Measurements from ENCODE around the gene SCAPER. TPM values are rescaled to one million over a fixed set of nuclear protein-coding genes. Genes with fewer than 3 reads are reported as not detected.

SCAPER gene
- total RNA-seq, 1 experiment from 2014 or later = 10.3 TPM

- no peak for TF ChIP-seq FOXP1 (CRISPR knock-in tag; IDR thresholded peaks at IDR 0.05; ENCODE audit: borderline replicate concordance)
- TF ChIP-seq HMGA2 (CRISPR knock-in tag; IDR thresholded peaks at IDR 0.05) = no peak
- no peak for TF ChIP-seq TCF7 (CRISPR knock-in tag; IDR thresholded peaks at IDR 0.05; ENCODE audit: low read depth)
- no peak for TF ChIP-seq GABPB1 (CRISPR knock-in tag; IDR thresholded peaks at IDR 0.05)
- no peak for TF ChIP-seq SOX15 (CRISPR knock-in tag; IDR thresholded peaks at IDR 0.05)
Observed at GRCh38 chr15:76941636-76942035, 36.5 kb upstream of the SCAPER start (continued).

DNA sequence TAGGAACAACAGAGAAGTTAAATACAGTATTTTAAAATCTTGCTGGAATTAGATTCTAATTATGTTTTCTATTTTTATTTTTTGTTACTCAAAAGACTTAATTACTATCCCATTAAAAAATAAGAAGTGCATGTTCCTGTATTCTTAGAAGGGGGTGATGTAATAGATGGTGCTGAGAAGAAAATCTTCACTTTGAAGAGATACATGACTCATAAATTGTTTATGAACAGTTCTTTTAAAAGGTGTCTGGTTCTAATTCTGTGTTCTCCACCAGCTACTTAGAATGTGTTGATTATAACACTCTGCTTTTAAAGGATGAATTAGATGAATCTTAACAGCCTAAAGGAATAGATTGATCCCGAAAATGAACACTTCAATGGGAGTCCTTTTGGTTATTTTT, 34.6 kb upstream of the SCAPER start:
- Mint-ChIP-seq H3K36me3 (peaks cover 49% of the 10 kb centered on the region), H3K4me3 (no peak overlapping the region), H3K9me3 (no peaks in the 10 kb centered on the region), H3K27ac (no peak overlapping the region), H3K27me3 (ENCODE audit: low read depth) (no peaks in the 10 kb centered on the region), H3K4me1 (peaks cover 19% of the 10 kb centered on the region)
- TF ChIP-seq GTF2I (CRISPR knock-in tag; conservative IDR thresholded peaks at IDR 0.05) = no peak
- TF ChIP-seq, protein P1, sequence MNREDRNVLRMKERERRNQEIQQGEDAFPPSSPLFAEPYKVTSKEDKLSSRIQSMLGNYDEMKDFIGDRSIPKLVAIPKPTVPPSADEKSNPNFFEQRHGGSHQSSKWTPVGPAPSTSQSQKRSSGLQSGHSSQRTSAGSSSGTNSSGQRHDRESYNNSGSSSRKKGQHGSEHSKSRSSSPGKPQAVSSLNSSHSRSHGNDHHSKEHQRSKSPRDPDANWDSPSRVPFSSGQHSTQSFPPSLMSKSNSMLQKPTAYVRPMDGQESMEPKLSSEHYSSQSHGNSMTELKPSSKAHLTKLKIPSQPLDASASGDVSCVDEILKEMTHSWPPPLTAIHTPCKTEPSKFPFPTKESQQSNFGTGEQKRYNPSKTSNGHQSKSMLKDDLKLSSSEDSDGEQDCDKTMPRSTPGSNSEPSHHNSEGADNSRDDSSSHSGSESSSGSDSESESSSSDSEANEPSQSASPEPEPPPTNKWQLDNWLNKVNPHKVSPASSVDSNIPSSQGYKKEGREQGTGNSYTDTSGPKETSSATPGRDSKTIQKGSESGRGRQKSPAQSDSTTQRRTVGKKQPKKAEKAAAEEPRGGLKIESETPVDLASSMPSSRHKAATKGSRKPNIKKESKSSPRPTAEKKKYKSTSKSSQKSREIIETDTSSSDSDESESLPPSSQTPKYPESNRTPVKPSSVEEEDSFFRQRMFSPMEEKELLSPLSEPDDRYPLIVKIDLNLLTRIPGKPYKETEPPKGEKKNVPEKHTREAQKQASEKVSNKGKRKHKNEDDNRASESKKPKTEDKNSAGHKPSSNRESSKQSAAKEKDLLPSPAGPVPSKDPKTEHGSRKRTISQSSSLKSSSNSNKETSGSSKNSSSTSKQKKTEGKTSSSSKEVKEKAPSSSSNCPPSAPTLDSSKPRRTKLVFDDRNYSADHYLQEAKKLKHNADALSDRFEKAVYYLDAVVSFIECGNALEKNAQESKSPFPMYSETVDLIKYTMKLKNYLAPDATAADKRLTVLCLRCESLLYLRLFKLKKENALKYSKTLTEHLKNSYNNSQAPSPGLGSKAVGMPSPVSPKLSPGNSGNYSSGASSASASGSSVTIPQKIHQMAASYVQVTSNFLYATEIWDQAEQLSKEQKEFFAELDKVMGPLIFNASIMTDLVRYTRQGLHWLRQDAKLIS (CRISPR knock-in tag; IDR thresholded peaks at IDR 0.05; ENCODE audit: borderline replicate concordance) = no peak
- TF ChIP-seq ZNF425 (CRISPR knock-in tag; conservative IDR thresholded peaks at IDR 0.05) = no peak
- TF ChIP-seq, protein P2, sequence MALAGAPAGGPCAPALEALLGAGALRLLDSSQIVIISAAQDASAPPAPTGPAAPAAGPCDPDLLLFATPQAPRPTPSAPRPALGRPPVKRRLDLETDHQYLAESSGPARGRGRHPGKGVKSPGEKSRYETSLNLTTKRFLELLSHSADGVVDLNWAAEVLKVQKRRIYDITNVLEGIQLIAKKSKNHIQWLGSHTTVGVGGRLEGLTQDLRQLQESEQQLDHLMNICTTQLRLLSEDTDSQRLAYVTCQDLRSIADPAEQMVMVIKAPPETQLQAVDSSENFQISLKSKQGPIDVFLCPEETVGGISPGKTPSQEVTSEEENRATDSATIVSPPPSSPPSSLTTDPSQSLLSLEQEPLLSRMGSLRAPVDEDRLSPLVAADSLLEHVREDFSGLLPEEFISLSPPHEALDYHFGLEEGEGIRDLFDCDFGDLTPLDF (CRISPR knock-in tag; IDR thresholded peaks at IDR 0.05) = no peak
- TF ChIP-seq ZNF317 (CRISPR knock-in tag; IDR thresholded peaks at IDR 0.05; ENCODE audit: borderline replicate concordance, low read depth) = no peak
- no peak for TF ChIP-seq RORB (CRISPR knock-in tag; IDR thresholded peaks at IDR 0.05)
- no peak for DNase-seq (ENCODE audit: low spot score)
- no peak for ATAC-seq
- ChIA-PET CTCF (interaction anchor here (0.6 to 0.8 kb wide), 2 partner anchors 33 to 92 kb away, joined by 3 to 4 read pairs; no protein-coding TSS in a partner anchor), POLR2A (no interaction called here)

DNA sequence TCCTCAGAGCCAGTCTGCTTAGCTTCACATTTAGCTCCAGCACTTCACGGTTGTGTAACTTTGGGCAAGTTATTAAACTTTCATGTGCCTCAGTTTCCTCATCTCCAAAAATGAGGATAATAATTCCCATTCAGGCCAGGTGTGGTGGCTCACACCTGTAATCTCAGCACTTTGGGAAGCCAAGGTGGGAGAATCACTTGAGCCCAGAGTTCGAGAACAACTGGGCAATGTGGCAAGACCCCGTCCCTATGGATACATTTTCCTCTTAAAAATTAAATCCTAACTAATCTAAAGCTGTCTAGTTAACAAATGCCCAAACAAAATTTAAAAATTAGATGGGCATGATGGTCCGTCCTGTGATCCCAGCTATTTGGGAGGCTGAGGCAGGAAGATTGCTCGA, 33.6 kb upstream of the SCAPER start:
- Mint-ChIP-seq H3K4me3 (no peak overlapping the region), H3K9me3 (no peaks in the 10 kb centered on the region), H3K36me3 (peaks cover 49% of the 10 kb centered on the region), H3K27ac (no peak overlapping the region), H3K4me1 (peaks cover 19% of the 10 kb centered on the region), H3K27me3 (ENCODE audit: low read depth) (no peaks in the 10 kb centered on the region)
- ChIA-PET POLR2A (interaction anchor here (0.6 kb wide), 1 partner anchor 732 kb away, joined by 5 read pairs; no protein-coding TSS in a partner anchor), CTCF (interaction anchor here (1.7 kb wide), 1 partner anchor 35 kb away, joined by 5 read pairs; no protein-coding TSS in a partner anchor)
- DNase-seq (ENCODE audit: low spot score) (no peak), ATAC-seq (no peak)
- TF ChIP-seq ZNF121 (CRISPR knock-in tag; IDR thresholded peaks at IDR 0.05) = peak; percentile 84; the same call in 1 of the 2 replicates
- TF ChIP-seq NFATC4 (CRISPR knock-in tag; IDR thresholded peaks at IDR 0.05) = no peak

GRCh38 chr15:76936671-76937070, 31.5 kb upstream of the SCAPER start:
- peaks cover 54% of the 10 kb centered on the region for H3K36me3 Mint-ChIP-seq
- POLR2A ChIA-PET = no interaction called here
- no peaks in the 10 kb centered on the region for H3K9me3 Mint-ChIP-seq
- no peak overlapping the region for H3K27ac Mint-ChIP-seq
- DNase-seq (ENCODE audit: low spot score) (no peak), ATAC-seq (no peak)
- peaks cover 23% of the 10 kb centered on the region for H3K4me1 Mint-ChIP-seq
- H3K27me3 Mint-ChIP-seq (ENCODE audit: low read depth) = no peaks in the 10 kb centered on the region
- H3K4me3 Mint-ChIP-seq = no peak overlapping the region
- CTCF ChIA-PET = interaction anchor here (0.6 kb wide), 1 partner anchor 378 kb away, joined by 3 read pairs; no protein-coding TSS in a partner anchor
- TF ChIP-seq NFATC4 (CRISPR knock-in tag; IDR thresholded peaks at IDR 0.05) (no peak), GRHL2 (CRISPR knock-in tag; IDR thresholded peaks at IDR 0.05; ENCODE audit: insufficient replicate concordance, severe bottlenecking) (no peak), FOXJ3 (CRISPR knock-in tag; IDR thresholded peaks at IDR 0.05; ENCODE audit: borderline replicate concordance) (no peak), CTCF (IDR thresholded peaks at IDR 0.05) (no peak), SP1 (CRISPR knock-in tag; conservative IDR thresholded peaks at IDR 0.05) (no peak)
- TF ChIP-seq, protein P3, sequence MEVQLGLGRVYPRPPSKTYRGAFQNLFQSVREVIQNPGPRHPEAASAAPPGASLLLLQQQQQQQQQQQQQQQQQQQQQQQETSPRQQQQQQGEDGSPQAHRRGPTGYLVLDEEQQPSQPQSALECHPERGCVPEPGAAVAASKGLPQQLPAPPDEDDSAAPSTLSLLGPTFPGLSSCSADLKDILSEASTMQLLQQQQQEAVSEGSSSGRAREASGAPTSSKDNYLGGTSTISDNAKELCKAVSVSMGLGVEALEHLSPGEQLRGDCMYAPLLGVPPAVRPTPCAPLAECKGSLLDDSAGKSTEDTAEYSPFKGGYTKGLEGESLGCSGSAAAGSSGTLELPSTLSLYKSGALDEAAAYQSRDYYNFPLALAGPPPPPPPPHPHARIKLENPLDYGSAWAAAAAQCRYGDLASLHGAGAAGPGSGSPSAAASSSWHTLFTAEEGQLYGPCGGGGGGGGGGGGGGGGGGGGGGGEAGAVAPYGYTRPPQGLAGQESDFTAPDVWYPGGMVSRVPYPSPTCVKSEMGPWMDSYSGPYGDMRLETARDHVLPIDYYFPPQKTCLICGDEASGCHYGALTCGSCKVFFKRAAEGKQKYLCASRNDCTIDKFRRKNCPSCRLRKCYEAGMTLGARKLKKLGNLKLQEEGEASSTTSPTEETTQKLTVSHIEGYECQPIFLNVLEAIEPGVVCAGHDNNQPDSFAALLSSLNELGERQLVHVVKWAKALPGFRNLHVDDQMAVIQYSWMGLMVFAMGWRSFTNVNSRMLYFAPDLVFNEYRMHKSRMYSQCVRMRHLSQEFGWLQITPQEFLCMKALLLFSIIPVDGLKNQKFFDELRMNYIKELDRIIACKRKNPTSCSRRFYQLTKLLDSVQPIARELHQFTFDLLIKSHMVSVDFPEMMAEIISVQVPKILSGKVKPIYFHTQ (CRISPR knock-in tag; IDR thresholded peaks at IDR 0.05) = no peak

Measured in WTC11 (cell line).